H9 (cell line): ENCODE results near the gene SMAD6. TPM values are rescaled to one million over a fixed set of nuclear protein-coding genes. Genes with fewer than 3 reads are reported as not detected.

Experiments used
- DNase-seq: peaks from one replicate; pipeline ENCODE4 v3.0.0-alpha.2; 2017
- H2AFZ ChIP-seq: one replicate; pipeline ENCODE4 v1.6.1; 2013; ENCODE audit warnings: mild to moderate bottlenecking, low read length, control low read depth, moderate library complexity
- H2AK5ac ChIP-seq: 2 replicates; pipeline ENCODE4 v1.6.1; 2013; ENCODE audit warnings: low read length, control low read depth, mixed read lengths; ENCODE audit not compliant: insufficient read length
- H2BK120ac ChIP-seq: one replicate; pipeline ENCODE4 v1.6.1; 2013; ENCODE audit warnings: low read depth, mild to moderate bottlenecking, low read length, control low read depth, inconsistent platforms; ENCODE audit not compliant: poor library complexity, severe bottlenecking
- H2BK12ac ChIP-seq: 2 replicates; pipeline ENCODE4 v1.6.1; 2013; ENCODE audit warnings: low read length, control low read depth, mixed read lengths, low read depth; ENCODE audit not compliant: insufficient read length
- H2BK15ac ChIP-seq: 2 replicates; pipeline ENCODE4 v1.6.1; 2013; ENCODE audit warnings: low read depth, low read length, control low read depth
- H2BK20ac ChIP-seq: one replicate; pipeline ENCODE4 v1.6.1; 2013; ENCODE audit warnings: low read depth, mild to moderate bottlenecking, low read length, control low read depth, inconsistent platforms; ENCODE audit not compliant: poor library complexity, severe bottlenecking
- H2BK5ac ChIP-seq: 2 replicates; pipeline ENCODE4 v1.6.1; 2013; ENCODE audit warnings: low read length, control low read depth, mixed read lengths; ENCODE audit not compliant: insufficient read length
- H3K14ac ChIP-seq: 2 replicates; pipeline ENCODE4 v1.6.1; 2013; ENCODE audit warnings: low read length, control low read depth; ENCODE audit not compliant: insufficient read depth
- H3K18ac ChIP-seq: 2 replicates; pipeline ENCODE4 v1.6.1; 2013; ENCODE audit warnings: low read depth, mild to moderate bottlenecking, mixed read lengths, low read length, control low read depth; ENCODE audit not compliant: insufficient read length
- H3K23ac ChIP-seq: 2 replicates; pipeline ENCODE4 v1.6.1; 2013; ENCODE audit warnings: low read length, control low read depth, mixed read lengths, low read depth; ENCODE audit not compliant: insufficient read length
- H3K23me2 ChIP-seq: 2 replicates; pipeline ENCODE4 v1.6.1; 2013; ENCODE audit warnings: low read depth, mild to moderate bottlenecking, mixed read lengths, low read length, control low read depth; ENCODE audit not compliant: insufficient read length, poor library complexity, severe bottlenecking
- H3K27ac ChIP-seq: 2 replicates; pipeline ENCODE4 v1.5.1; 2013; ENCODE audit warnings: low read length, control low read depth, mixed read lengths, low read depth; ENCODE audit not compliant: insufficient read length
- H3K27me3 ChIP-seq: 2 replicates; pipeline ENCODE4 v1.6.1; 2013; ENCODE audit warnings: low read length, control low read depth, inconsistent platforms; ENCODE audit not compliant: insufficient read depth
- H3K4ac ChIP-seq: 2 replicates; pipeline ENCODE4 v1.6.1; 2013; ENCODE audit warnings: low read depth, mild to moderate bottlenecking, control low read depth, inconsistent platforms, low read length, moderate library complexity
- H3K4me1 ChIP-seq: 2 replicates; pipeline ENCODE4 v1.6.1; 2013; ENCODE audit warnings: low read length, control low read depth, inconsistent platforms; ENCODE audit not compliant: insufficient read depth
- H3K4me2 ChIP-seq: 2 replicates; pipeline ENCODE4 v1.6.1; 2013; ENCODE audit warnings: low read length, control low read depth, mixed read lengths; ENCODE audit not compliant: insufficient read length, insufficient read depth
- H3K56ac ChIP-seq: 2 replicates; pipeline ENCODE4 v1.6.1; 2013; ENCODE audit warnings: low read depth, mild to moderate bottlenecking, mixed read lengths, low read length, control low read depth; ENCODE audit not compliant: insufficient read length
- H3K79me1 ChIP-seq: 2 replicates; pipeline ENCODE4 v1.6.1; 2013; ENCODE audit warnings: low read depth, mild to moderate bottlenecking, moderate library complexity, low read length, control low read depth, inconsistent platforms; ENCODE audit not compliant: insufficient read depth, poor library complexity, severe bottlenecking
- H3K79me2 ChIP-seq: 2 replicates; pipeline ENCODE4 v1.6.1; 2013; ENCODE audit warnings: low read length, control low read depth, inconsistent platforms; ENCODE audit not compliant: insufficient read depth
- H3K9ac ChIP-seq: 2 replicates; pipeline ENCODE4 v1.6.1; 2013; ENCODE audit warnings: low read length, control low read depth, mixed read lengths; ENCODE audit not compliant: insufficient read length; ENCODE audit errors: extremely low read depth
- H3K9me3 ChIP-seq: one replicate; pipeline ENCODE4 v1.6.1; 2013; ENCODE audit warnings: low read depth, low read length, inconsistent platforms; ENCODE audit not compliant: control insufficient read depth
- H3T11ph ChIP-seq: one replicate; pipeline ENCODE4 v1.6.1; 2013; ENCODE audit warnings: mild to moderate bottlenecking, low read length, control low read depth, inconsistent platforms
- H4K20me1 ChIP-seq: one replicate; pipeline ENCODE4 v1.6.1; 2013; ENCODE audit not compliant: control insufficient read depth, insufficient read length, insufficient read depth
- H4K5ac ChIP-seq: 2 replicates; pipeline ENCODE4 v1.6.1; 2013; ENCODE audit warnings: low read depth, mild to moderate bottlenecking, mixed read lengths, low read length, control low read depth; ENCODE audit not compliant: insufficient read length
- H4K8ac ChIP-seq: replicated peaks from 2 replicates; pipeline ENCODE4 v1.6.1; 2013; ENCODE audit warnings: low read length, control low read depth, mixed read lengths, low read depth; ENCODE audit not compliant: insufficient read length
- H4K91ac ChIP-seq: 2 replicates; pipeline ENCODE4 v1.6.1; 2013; ENCODE audit warnings: low read depth, mild to moderate bottlenecking, moderate library complexity, mixed read lengths, low read length, control low read depth; ENCODE audit not compliant: insufficient read length
- H3K27ac Mint-ChIP-seq, 3 experiments: 2 replicates in 2 of 3; 3 replicates in 1 of 3; pipeline ENCODE4 v1.8.0; 2020 to 2021; ENCODE audit warnings: mixed read lengths in 3 of 3, mild to moderate bottlenecking in 1 of 3, moderate library complexity in 1 of 3
- H3K27me3 Mint-ChIP-seq: 2 replicates; pipeline ENCODE4 v1.8.0; 2021; ENCODE audit warnings: low read depth, mild to moderate bottlenecking, moderate library complexity, mixed read lengths
- H3K36me3 Mint-ChIP-seq, 3 experiments: 2 replicates in 2 of 3; 3 replicates in 1 of 3; pipeline ENCODE4 v1.8.0; 2020 to 2021; ENCODE audit warnings: low read depth in 3 of 3, mixed read lengths in 3 of 3; ENCODE audit not compliant: insufficient read depth in 1 of 3
- H3K4me1 Mint-ChIP-seq, 2 experiments: 2 replicates each; pipeline ENCODE4 v1.8.0; 2020; ENCODE audit warnings: mixed read lengths in 2 of 2
- H3K4me3 Mint-ChIP-seq, 2 experiments: 2 replicates in 1 of 2; 3 replicates in 1 of 2; pipeline ENCODE4 v1.8.0; 2020 to 2021; ENCODE audit warnings: mild to moderate bottlenecking in 2 of 2, mixed read lengths in 2 of 2, moderate library complexity in 1 of 2
- H3K9me3 Mint-ChIP-seq, 2 experiments: 2 replicates in 1 of 2; 3 replicates in 1 of 2; pipeline ENCODE4 v1.8.0; 2020; ENCODE audit warnings: mild to moderate bottlenecking in 2 of 2, mixed read lengths in 2 of 2, moderate library complexity in 1 of 2
- CTCF ChIP-seq: fragments of 200-600 bp; sonication (generic); conservative IDR thresholded peaks from 3 replicates; pipeline ENCODE4 v1.8.0; 2021; ENCODE audit warnings: antibody characterized with exemption, mild to moderate bottlenecking
- WGBS: extraction: QIAGEN DNeasy Blood & Tissue Kit; methylation state at CpG from one replicate; pipeline ENCODE4 v1.1.7; 2013; ENCODE audit warnings: missing lambda C conversion rate, low lambda C conversion rate, mixed read lengths; ENCODE audit not compliant: insufficient read length; ENCODE audit errors: extremely low coverage; 5-methylcytosine and 5-hydroxymethylcytosine counted together
- total RNA-seq: library from RNA; stranded (reverse); gene quantifications from 2 replicates; pipeline ENCODE4 v1.2.1, GENCODE V29; 2021

The SMAD6 gene
- total RNA-seq, 1 experiment from 2014 or later = 6.0 TPM

GRCh38 chr15:66715181-66715624 lies 13.2 kb downstream of the SMAD6 start:
- no CpG with 5 or more reads among the region's 6 CpGs for WGBS
- Histone ChIP-seq H3K27ac (no peak overlapping the region), H4K5ac (no peak overlapping the region), H2AFZ (no peak overlapping the region), H4K8ac (no peak overlapping the region), H3K79me1 (no peaks in the 10 kb centered on the region), H3K23ac (no peak overlapping the region), H4K20me1 (no peaks in the 10 kb centered on the region), H2BK5ac (no peak overlapping the region), H3T11ph (no peak overlapping the region), H3K4me1 (no peaks in the 10 kb centered on the region), H3K27me3 (no peaks in the 10 kb centered on the region), H4K91ac (no peak overlapping the region), H3K4me2 (no peak overlapping the region), H3K79me2 (no peaks in the 10 kb centered on the region), H3K14ac (no peak overlapping the region), H3K4ac (no peak overlapping the region), H3K9me3 (no peaks in the 10 kb centered on the region), H2BK15ac (no peak overlapping the region), H3K56ac (no peak overlapping the region), H3K9ac (no peak overlapping the region), H2AK5ac (no peak overlapping the region), H2BK20ac (no peak overlapping the region), H2BK120ac (no peak overlapping the region), H2BK12ac (no peak overlapping the region), H3K23me2 (no peaks in the 10 kb centered on the region), H3K18ac (no peak overlapping the region)
- TF ChIP-seq CTCF = no peak
- H3K27ac Mint-ChIP-seq = peak overlapping the region in 1 of 3 experiments; percentile 86; a peak in 2 of 7 replicates
- H3K27me3 Mint-ChIP-seq = no peaks in the 10 kb centered on the region
- no peak for DNase-seq
- H3K4me3 Mint-ChIP-seq = no peak overlapping the region
- peaks cover 26 to 38% of the 10 kb centered on the region in 2 experiments for H3K4me1 Mint-ChIP-seq
- no peaks in the 10 kb centered on the region for H3K9me3 Mint-ChIP-seq
- peaks cover 4 to 24% (median 5%) of the 10 kb centered on the region in 3 experiments; a peak in 6 of 7 replicates for H3K36me3 Mint-ChIP-seq
